Measurements from ENCODE around the gene CCSER2. TPM values are rescaled to one million over a fixed set of nuclear protein-coding genes. Genes with fewer than 3 reads are reported as not detected.

Gene CCSER2
- total RNA-seq, 1 experiment from 2014 or later = 28.9 TPM

GRCh38 chr10:84524435-84524834 lies 196.0 kb downstream of the CCSER2 start:
- H3K27ac ChIP-seq (ENCODE audit: low read depth, low read length) = no peak overlapping the region
- RAD21 ChIA-PET (ENCODE audit: low non-redundant PET in 1 of 2, low total read pairs in 2 of 2, uncharacterized antibody in 2 of 2, unreplicated experiment in 2 of 2) = no interaction called here
- intact Hi-C loops (cut with micrococcal nuclease) = no loop called here

More at GRCh38 chr10:84524435-84524834, 196.0 kb downstream of the CCSER2 start:
- no peaks in the 10 kb centered on the region for H4K20me1 ChIP-seq (ENCODE audit: insufficient read depth)
- no peaks in the 10 kb centered on the region for H3K9me2 ChIP-seq (ENCODE audit: insufficient read depth)
- H3K4me3 ChIP-seq (replicated peaks in 1 of 2; ENCODE audit: low read depth in 1 of 2, low read length in 2 of 2) = no peak overlapping the region
- peaks cover 19 to 21% of the 10 kb centered on the region in 2 experiments; a peak in 3 of 4 replicates for H3K4me1 ChIP-seq (ENCODE audit: control insufficient read depth in 1 of 2, insufficient read depth in 2 of 2, low read length in 2 of 2)
- no peaks in the 10 kb centered on the region for H3K27me3 ChIP-seq (ENCODE audit: insufficient read depth, low read length)
- DNase-seq (ENCODE audit: low read depth, low spot score) (no peak), ATAC-seq (no peak)
- no peak for TF ChIP-seq RAD21 (IDR thresholded peaks at IDR 0.05; ENCODE audit: low read depth)
- TF ChIP-seq, protein P1, sequence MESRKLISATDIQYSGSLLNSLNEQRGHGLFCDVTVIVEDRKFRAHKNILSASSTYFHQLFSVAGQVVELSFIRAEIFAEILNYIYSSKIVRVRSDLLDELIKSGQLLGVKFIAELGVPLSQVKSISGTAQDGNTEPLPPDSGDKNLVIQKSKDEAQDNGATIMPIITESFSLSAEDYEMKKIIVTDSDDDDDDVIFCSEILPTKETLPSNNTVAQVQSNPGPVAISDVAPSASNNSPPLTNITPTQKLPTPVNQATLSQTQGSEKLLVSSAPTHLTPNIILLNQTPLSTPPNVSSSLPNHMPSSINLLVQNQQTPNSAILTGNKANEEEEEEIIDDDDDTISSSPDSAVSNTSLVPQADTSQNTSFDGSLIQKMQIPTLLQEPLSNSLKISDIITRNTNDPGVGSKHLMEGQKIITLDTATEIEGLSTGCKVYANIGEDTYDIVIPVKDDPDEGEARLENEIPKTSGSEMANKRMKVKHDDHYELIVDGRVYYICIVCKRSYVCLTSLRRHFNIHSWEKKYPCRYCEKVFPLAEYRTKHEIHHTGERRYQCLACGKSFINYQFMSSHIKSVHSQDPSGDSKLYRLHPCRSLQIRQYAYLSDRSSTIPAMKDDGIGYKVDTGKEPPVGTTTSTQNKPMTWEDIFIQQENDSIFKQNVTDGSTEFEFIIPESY (IDR thresholded peaks at IDR 0.05; ENCODE audit: extremely low read depth, insufficient replicate concordance, low read length) = no peak
- TF ChIP-seq ZNF274 (IDR thresholded peaks at IDR 0.05; ENCODE audit: low read depth, low read length) = no peak
- TF ChIP-seq EGR1 (IDR thresholded peaks at IDR 0.05; ENCODE audit: low read depth) = no peak
- TF ChIP-seq POLR2A (IDR thresholded peaks at IDR 0.05; ENCODE audit: borderline replicate concordance, extremely low read depth, insufficient read depth, insufficient read length) = no peak
- TF ChIP-seq, protein P2, sequence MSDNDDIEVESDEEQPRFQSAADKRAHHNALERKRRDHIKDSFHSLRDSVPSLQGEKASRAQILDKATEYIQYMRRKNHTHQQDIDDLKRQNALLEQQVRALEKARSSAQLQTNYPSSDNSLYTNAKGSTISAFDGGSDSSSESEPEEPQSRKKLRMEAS (IDR thresholded peaks at IDR 0.05) = no peak
- TF ChIP-seq, protein P3, sequence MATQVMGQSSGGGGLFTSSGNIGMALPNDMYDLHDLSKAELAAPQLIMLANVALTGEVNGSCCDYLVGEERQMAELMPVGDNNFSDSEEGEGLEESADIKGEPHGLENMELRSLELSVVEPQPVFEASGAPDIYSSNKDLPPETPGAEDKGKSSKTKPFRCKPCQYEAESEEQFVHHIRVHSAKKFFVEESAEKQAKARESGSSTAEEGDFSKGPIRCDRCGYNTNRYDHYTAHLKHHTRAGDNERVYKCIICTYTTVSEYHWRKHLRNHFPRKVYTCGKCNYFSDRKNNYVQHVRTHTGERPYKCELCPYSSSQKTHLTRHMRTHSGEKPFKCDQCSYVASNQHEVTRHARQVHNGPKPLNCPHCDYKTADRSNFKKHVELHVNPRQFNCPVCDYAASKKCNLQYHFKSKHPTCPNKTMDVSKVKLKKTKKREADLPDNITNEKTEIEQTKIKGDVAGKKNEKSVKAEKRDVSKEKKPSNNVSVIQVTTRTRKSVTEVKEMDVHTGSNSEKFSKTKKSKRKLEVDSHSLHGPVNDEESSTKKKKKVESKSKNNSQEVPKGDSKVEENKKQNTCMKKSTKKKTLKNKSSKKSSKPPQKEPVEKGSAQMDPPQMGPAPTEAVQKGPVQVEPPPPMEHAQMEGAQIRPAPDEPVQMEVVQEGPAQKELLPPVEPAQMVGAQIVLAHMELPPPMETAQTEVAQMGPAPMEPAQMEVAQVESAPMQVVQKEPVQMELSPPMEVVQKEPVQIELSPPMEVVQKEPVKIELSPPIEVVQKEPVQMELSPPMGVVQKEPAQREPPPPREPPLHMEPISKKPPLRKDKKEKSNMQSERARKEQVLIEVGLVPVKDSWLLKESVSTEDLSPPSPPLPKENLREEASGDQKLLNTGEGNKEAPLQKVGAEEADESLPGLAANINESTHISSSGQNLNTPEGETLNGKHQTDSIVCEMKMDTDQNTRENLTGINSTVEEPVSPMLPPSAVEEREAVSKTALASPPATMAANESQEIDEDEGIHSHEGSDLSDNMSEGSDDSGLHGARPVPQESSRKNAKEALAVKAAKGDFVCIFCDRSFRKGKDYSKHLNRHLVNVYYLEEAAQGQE (IDR thresholded peaks at IDR 0.05; ENCODE audit: low read depth) = no peak
- TF ChIP-seq JUND (IDR thresholded peaks at IDR 0.05) = no peak
- TF ChIP-seq CTCF (IDR thresholded peaks at IDR 0.05 in 2 of 3, conservative IDR thresholded peaks at IDR 0.05 in 1 of 3; ENCODE audit: borderline replicate concordance in 1 of 3, insufficient read depth in 1 of 3, low read depth in 2 of 3, low read length in 2 of 3) = no peak
- TF ChIP-seq FOSL1 (IDR thresholded peaks at IDR 0.05; ENCODE audit: low read depth) = no peak
- TF ChIP-seq ZFX (IDR thresholded peaks at IDR 0.05) = no peak
- TF ChIP-seq SP1 (IDR thresholded peaks at IDR 0.05; ENCODE audit: low read depth) = no peak
- no peak for TF ChIP-seq EZH2phosphoT487 (IDR thresholded peaks at IDR 0.05; ENCODE audit: borderline replicate concordance)
- TF ChIP-seq YY1 (IDR thresholded peaks at IDR 0.05; ENCODE audit: extremely low read depth, insufficient replicate concordance, low read depth, low read length) = no peak
- no peak overlapping the region for H2AFZ ChIP-seq (ENCODE audit: low read depth, low read length, poor library complexity, severe bottlenecking)
- no peak overlapping the region for H3K4me2 ChIP-seq (ENCODE audit: low read length)
- no peaks in the 10 kb centered on the region for H3K79me2 ChIP-seq (ENCODE audit: insufficient read depth, low read length)
- no peaks in the 10 kb centered on the region for H3K36me3 ChIP-seq (ENCODE audit: control insufficient read depth in 1 of 2, insufficient read depth in 2 of 2, low read length in 2 of 2)
- BruUV-seq (replicated peaks) = no TSS peak
- ChIA-PET POLR2A (interaction anchor here (0.7 kb wide), 1 partner anchor 221 kb away, joined by 3 read pairs; no protein-coding TSS in a partner anchor), CTCF (no interaction called here)
- no peak overlapping the region for H3K9ac ChIP-seq (ENCODE audit: low read length)
- H3K9me3 ChIP-seq (ENCODE audit: control insufficient read depth in 1 of 2, insufficient read depth in 1 of 2, low read depth in 1 of 2, low read length in 2 of 2) = no peaks in the 10 kb centered on the region
